H1 (cell line): ENCODE data around the gene ERP44. TPM values are rescaled to one million over a fixed set of nuclear protein-coding genes. Genes with fewer than 3 reads are reported as not detected.

Experiments
- CTCF ChIA-PET: fragments of 300-600 bp; sonication (Branson Sonifier 250); formaldehyde crosslinking; loops from one replicate; lab custom pipeline; 2021; ENCODE audit not compliant: partially characterized antibody; lab: Charles Lee
- POLR2A ChIA-PET: fragments of 300-600 bp; sonication (Branson Sonifier 250); formaldehyde crosslinking; loops from one replicate; lab custom pipeline; 2021; ENCODE audit warnings: inconsistent platforms; ENCODE audit not compliant: partially characterized antibody; lab: Charles Lee
- DNase-seq, 2 experiments: peaks; one replicate each; pipeline versions ENCODE4 v3.0.0 to v3.0.0-alpha.2; 2010 to 2022; ENCODE audit warnings: low spot score in 2 of 2, low read depth in 1 of 2, mixed read lengths in 1 of 2
- FAIRE-seq: peaks from 2 replicates; lab custom pipeline; 2011; peaks lifted over from hg19 to GRCh38; lab: Jason Lieb, UNC
- H2AFZ ChIP-seq: 2 replicates; pipeline ENCODE4 v1.8.1; 2012; ENCODE audit warnings: low read length, inconsistent platforms
- H2AK5ac ChIP-seq: 2 replicates; pipeline ENCODE4 v1.6.1; 2013; ENCODE audit warnings: low read depth, low read length
- H2BK120ac ChIP-seq: replicated peaks from 2 replicates; pipeline ENCODE3; 2013; ENCODE audit warnings: low read depth, low read length, inconsistent platforms
- H2BK12ac ChIP-seq: 2 replicates; pipeline ENCODE4 v1.6.1; 2013; ENCODE audit warnings: low read depth, low read length
- H2BK15ac ChIP-seq: 2 replicates; pipeline ENCODE4 v1.6.1; 2013; ENCODE audit warnings: low read length
- H2BK20ac ChIP-seq: 2 replicates; pipeline ENCODE4 v1.6.1; 2013; ENCODE audit warnings: low read length
- H2BK5ac ChIP-seq: 2 replicates; pipeline ENCODE4 v1.6.1; 2013; ENCODE audit warnings: low read depth, low read length
- H3K14ac ChIP-seq: 2 replicates; pipeline ENCODE4 v1.6.1; 2013; ENCODE audit warnings: inconsistent platforms; ENCODE audit not compliant: insufficient read length
- H3K18ac ChIP-seq: 2 replicates; pipeline ENCODE4 v1.6.1; 2013; ENCODE audit warnings: low read length; ENCODE audit errors: extremely low read depth
- H3K23ac ChIP-seq: 2 replicates; pipeline ENCODE4 v1.6.1; 2013; ENCODE audit warnings: inconsistent platforms; ENCODE audit not compliant: insufficient read length
- H3K23me2 ChIP-seq: 2 replicates; pipeline ENCODE4 v1.6.1; 2013; ENCODE audit warnings: low read depth, low read length
- H3K27ac ChIP-seq: 2 replicates; pipeline ENCODE4 v1.6.1; 2011; ENCODE audit warnings: low read depth, low read length, inconsistent platforms
- H3K27me3 ChIP-seq, 4 experiments: replicated peaks in 1 of 4; 1 replicate in 1 of 4; 2 replicates in 3 of 4; pipeline versions ENCODE4 v1.6.1 to v1.8.1; 2011 to 2013; ENCODE audit warnings: low read length in 3 of 4, mild to moderate bottlenecking in 3 of 4, inconsistent platforms in 2 of 4, mixed read lengths in 2 of 4, moderate library complexity in 1 of 4; ENCODE audit not compliant: control insufficient read depth in 3 of 4, insufficient read depth in 3 of 4; ENCODE audit errors: extremely low read depth in 1 of 4
- H3K36me3 ChIP-seq, 4 experiments: 2 replicates each; pipeline versions ENCODE4 v1.6.1 to v1.8.1; 2011 to 2013; ENCODE audit warnings: mild to moderate bottlenecking in 4 of 4, low read length in 3 of 4, moderate library complexity in 2 of 4, control low read depth in 1 of 4, inconsistent platforms in 1 of 4; ENCODE audit not compliant: insufficient read depth in 4 of 4, control insufficient read depth in 2 of 4
- H3K4ac ChIP-seq: replicated peaks from 2 replicates; pipeline ENCODE3; 2013; ENCODE audit warnings: low read length, low read depth, mixed read lengths, inconsistent platforms; ENCODE audit not compliant: insufficient read length
- H3K4me1 ChIP-seq, 4 experiments: replicated peaks in 1 of 4; 1 replicate in 1 of 4; 2 replicates in 3 of 4; pipeline versions ENCODE4 v1.6.1 to v1.8.1; 2011 to 2013; ENCODE audit warnings: low read length in 3 of 4, inconsistent platforms in 2 of 4, mixed read lengths in 1 of 4; ENCODE audit not compliant: insufficient read depth in 4 of 4, control insufficient read depth in 3 of 4
- H3K4me2 ChIP-seq, 2 experiments: 2 replicates each; pipeline versions ENCODE4 v1.6.1 to v1.8.1; 2011 to 2013; ENCODE audit warnings: low read depth in 2 of 2, low read length in 2 of 2, control low read depth in 1 of 2, inconsistent platforms in 1 of 2, mild to moderate bottlenecking in 1 of 2; ENCODE audit not compliant: insufficient read depth in 1 of 2
- H3K4me3 ChIP-seq, 4 experiments: fragments of 200-600, 300-600 bp in 1 of 4; sonication (generic), shearing (Covaris generic), sonication (Bioruptor Twin) in 1 of 4; 2 replicates each; pipeline versions ENCODE4 v1.5.1 to v1.8.1; 2011 to 2016; ENCODE audit warnings: low read length in 4 of 4, low read depth in 3 of 4, control low read depth in 2 of 4, inconsistent platforms in 2 of 4, mild to moderate bottlenecking in 2 of 4, mixed read lengths in 1 of 4, moderate library complexity in 1 of 4; ENCODE audit not compliant: insufficient read depth in 2 of 4; ENCODE audit errors: extremely low read depth in 1 of 4
- H3K56ac ChIP-seq: replicated peaks from 2 replicates; pipeline ENCODE3; 2013; ENCODE audit warnings: low read depth, mild to moderate bottlenecking, mixed read lengths, low read length, inconsistent platforms; ENCODE audit not compliant: insufficient read length
- H3K79me1 ChIP-seq: 2 replicates; pipeline ENCODE4 v1.6.1; 2013; ENCODE audit warnings: low read depth, low read length, control low read depth
- H3K79me2 ChIP-seq, 2 experiments: 2 replicates each; pipeline versions ENCODE4 v1.6.1 to v1.8.1; 2012 to 2013; ENCODE audit warnings: low read length in 2 of 2, mild to moderate bottlenecking in 2 of 2, inconsistent platforms in 1 of 2; ENCODE audit not compliant: insufficient read depth in 2 of 2, control insufficient read depth in 1 of 2
- H3K9ac ChIP-seq, 4 experiments: replicated peaks in 1 of 4; 1 replicate in 1 of 4; 2 replicates in 3 of 4; pipeline versions ENCODE4 v1.6.1 to v1.8.1; 2011 to 2013; ENCODE audit warnings: low read depth in 3 of 4, low read length in 3 of 4, control low read depth in 2 of 4, mild to moderate bottlenecking in 2 of 4, moderate library complexity in 2 of 4, inconsistent platforms in 1 of 4; ENCODE audit errors: extremely low read depth in 1 of 4
- H3K9me3 ChIP-seq, 2 experiments: 2 replicates each; pipeline versions ENCODE4 v1.6.1 to v1.8.1; 2012 to 2013; ENCODE audit warnings: mild to moderate bottlenecking in 2 of 2, moderate library complexity in 2 of 2, control low read depth in 1 of 2, inconsistent platforms in 1 of 2, low read depth in 1 of 2, low read length in 1 of 2, mixed read lengths in 1 of 2; ENCODE audit not compliant: insufficient read depth in 2 of 2
- H4K20me1 ChIP-seq, 2 experiments: replicated peaks in 1 of 2; 2 replicates each; pipeline versions ENCODE3 to v1.8.1; 2011 to 2013; ENCODE audit warnings: inconsistent platforms in 2 of 2, low read length in 2 of 2, mild to moderate bottlenecking in 1 of 2; ENCODE audit not compliant: insufficient read depth in 2 of 2, control insufficient read depth in 1 of 2
- H4K5ac ChIP-seq: 2 replicates; pipeline ENCODE4 v1.6.1; 2013; ENCODE audit warnings: low read length, low read depth, mixed read lengths, inconsistent platforms; ENCODE audit not compliant: insufficient read length
- H4K8ac ChIP-seq: 2 replicates; pipeline ENCODE4 v1.8.0; 2013; ENCODE audit warnings: mild to moderate bottlenecking, moderate library complexity, low read length, inconsistent platforms; ENCODE audit not compliant: insufficient read depth; ENCODE audit errors: extremely low read depth
- H4K91ac ChIP-seq: replicated peaks from 2 replicates; pipeline ENCODE3; 2013; ENCODE audit warnings: low read length, mixed read lengths, inconsistent platforms; ENCODE audit not compliant: insufficient read length
- BACH1 ChIP-seq: IDR thresholded peaks from 2 replicates; pipeline ENCODE4 v1.6.1; 2012; ENCODE audit warnings: low read length, improper control_type of control experiment
- BCL11A ChIP-seq, 2 experiments: IDR thresholded peaks; one replicate each; pipeline ENCODE4 v1.6.1; 2011; ENCODE audit warnings: low read depth in 2 of 2, low read length in 2 of 2, mild to moderate bottlenecking in 2 of 2
- CHD1 ChIP-seq: IDR thresholded peaks from 2 replicates; pipeline ENCODE4 v1.6.1; 2012; ENCODE audit warnings: low read depth, low read length, improper control_type of control experiment
- GABPA ChIP-seq: IDR thresholded peaks from 2 replicates; pipeline ENCODE4 v1.6.1; 2011; ENCODE audit warnings: mild to moderate bottlenecking, low read length, moderate library complexity, borderline replicate concordance; ENCODE audit not compliant: insufficient read depth
- KDM1A ChIP-seq: fragments of 200-600, 300-600 bp; sonication (generic); IDR thresholded peaks from 2 replicates; pipeline ENCODE4 v1.7.1; 2016; ENCODE audit warnings: mild to moderate bottlenecking, low read length, borderline replicate concordance
- KDM5A ChIP-seq: fragments of 200-600 bp; IDR thresholded peaks from 2 replicates; pipeline ENCODE4 v1.7.1; 2012; ENCODE audit warnings: mild to moderate bottlenecking, low read length, inconsistent platforms, mixed read lengths
- MAFK ChIP-seq: IDR thresholded peaks from 2 replicates; pipeline ENCODE4 v1.6.1; 2012; ENCODE audit warnings: low read depth, mild to moderate bottlenecking, improper control_type of control experiment, low read length
- PHF8 ChIP-seq: fragments of 200-600 bp; sonication (generic); conservative IDR thresholded peaks from 2 replicates; pipeline ENCODE4 v1.7.1; 2012; ENCODE audit warnings: low read depth, mild to moderate bottlenecking, inconsistent platforms, low read length, moderate library complexity
- POU5F1 ChIP-seq: IDR thresholded peaks from 2 replicates; pipeline ENCODE4 v1.6.1; 2011; ENCODE audit warnings: low read depth, mild to moderate bottlenecking, low read length, moderate library complexity
- SIN3A ChIP-seq, 2 experiments: IDR thresholded peaks in 1 of 2; conservative IDR thresholded peaks in 1 of 2; 2 replicates each; pipeline ENCODE4 v1.6.1; 2011 to 2012; ENCODE audit warnings: low read length in 2 of 2, improper control_type of control experiment in 1 of 2, low read depth in 1 of 2, mild to moderate bottlenecking in 1 of 2
- SIX5 ChIP-seq: IDR thresholded peaks from 2 replicates; pipeline ENCODE4 v1.6.1; 2011; ENCODE audit warnings: mild to moderate bottlenecking, low read depth, low read length
- SP2 ChIP-seq: IDR thresholded peaks from 2 replicates; pipeline ENCODE4 v1.6.1; 2012; ENCODE audit warnings: mild to moderate bottlenecking, low read length, inconsistent platforms
- TAF7 ChIP-seq: optimal IDR thresholded peaks from 2 replicates; pipeline ENCODE3; 2011; ENCODE audit warnings: low read depth, mild to moderate bottlenecking, inconsistent platforms, low read length, moderate library complexity, borderline replicate concordance
- ZNF274 ChIP-seq: IDR thresholded peaks from 2 replicates; pipeline ENCODE4 v1.7.0; 2012; ENCODE audit warnings: low read length, borderline replicate concordance; ENCODE audit errors: extremely low read depth
- WGBS, 2 experiments: shearing (Covaris generic) in 1 of 2; methylation state at CpG; one replicate each; pipeline versions ENCODE4 v1.1.6 to v1.1.7; 2013 to 2015; ENCODE audit warnings: low lambda C conversion rate in 2 of 2, mixed read lengths in 2 of 2, inconsistent platforms in 1 of 2, low coverage in 1 of 2, missing lambda C conversion rate in 1 of 2; ENCODE audit not compliant: insufficient replicate concordance in 2 of 2, insufficient coverage in 1 of 2, insufficient read length in 1 of 2; ENCODE audit errors: extremely low coverage in 1 of 2, missing lambda C conversion rate in 1 of 2; 5-methylcytosine and 5-hydroxymethylcytosine counted together
- polyA plus RNA-seq, 7 experiments: library from polyadenylated mRNA; depleted of rRNA in 3 of 7; stranded (reverse) in 5 of 7; unstranded in 2 of 7; fragments of >200 nt in 5 of 7; fragments of 200-250 nt in 2 of 7; gene quantifications; 1 replicate in 5 of 7; 2 replicates in 1 of 7; 4 replicates in 1 of 7; pipeline versions ENCODE4 v1.2.1 to v1.2.3, GENCODE V29; 2011 to 2013; ENCODE audit warnings: missing spikeins in 2 of 7, mixed read lengths in 2 of 7
- total RNA-seq: library from RNA; stranded (reverse); fragmentation: NEBNext Ultra II Directional; extraction: Animal tissue kit (Norgen Biotek cat#: 25700); gene quantifications from 2 replicates; pipeline ENCODE4 v1.2.1, GENCODE V29; 2021

ERP44 gene
- total and polyA plus RNA-seq, 2 of the 8 experiments (the other 6 are each of a cell fraction or from before 2014, with no cell fraction given): 5.7 to 15.6 TPM

GRCh38 chr9:99977033-99977792 lies 121.6 kb downstream of the ERP44 start:
- Histone ChIP-seq H4K5ac (no peak overlapping the region), H2BK5ac (no peak overlapping the region), H3K27ac (no peak overlapping the region), H3K4me3 (no peak overlapping the region), H2BK120ac (no peak overlapping the region), H3K14ac (no peak overlapping the region), H3K4ac (no peak overlapping the region), H3K4me2 (no peak overlapping the region), H3K4me1 (no peaks in the 10 kb centered on the region), H3K23me2 (no peaks in the 10 kb centered on the region), H3K36me3 (no peaks in the 10 kb centered on the region), H2BK15ac (no peak overlapping the region), H3K27me3 (no peaks in the 10 kb centered on the region), H3K18ac (no peak overlapping the region), H2BK20ac (no peak overlapping the region), H3K56ac (no peak overlapping the region), H3K79me2 (no peaks in the 10 kb centered on the region), H2AFZ (no peak overlapping the region), H3K9ac (no peak overlapping the region), H4K8ac (no peak overlapping the region), H4K91ac (no peak overlapping the region), H3K79me1 (no peaks in the 10 kb centered on the region), H3K9me3 (no peaks in the 10 kb centered on the region), H4K20me1 (no peaks in the 10 kb centered on the region), H2AK5ac (no peak overlapping the region), H3K23ac (no peak overlapping the region), H2BK12ac (no peak overlapping the region)
- DNase-seq (no peak), FAIRE-seq (no peak)
- POLR2A ChIA-PET: no interaction called here
- CTCF ChIA-PET: interaction anchor here (0.9 to 1.3 kb wide), 2 partner anchors 30 to 256 kb away, joined by 3 to 5 read pairs; no protein-coding TSS in a partner anchor
- 92% methylated on average over 3 of the region's 3 CpGs; no CpG with 5 or more reads in 1 of the 2 experiments for WGBS, 2 experiments
- TF ChIP-seq TAF7: no peak
- no peak for TF ChIP-seq SIN3A (conservative IDR thresholded peaks at IDR 0.05 in 1 of 2, IDR thresholded peaks at IDR 0.05 in 1 of 2; ENCODE audit: low read depth in 1 of 2, low read length in 2 of 2)
- TF ChIP-seq BACH1: no peak
- no peak for TF ChIP-seq POU5F1
- TF ChIP-seq PHF8: no peak
- TF ChIP-seq KDM5A: no peak
- no peak for TF ChIP-seq MAFK
- TF ChIP-seq SIX5: no peak
- TF ChIP-seq BCL11A (IDR thresholded peaks at IDR 0.05; ENCODE audit: low read depth in 2 of 2, low read length in 2 of 2): no peak
- TF ChIP-seq CHD1: no peak
- TF ChIP-seq ZNF274: no peak
- no peak for TF ChIP-seq GABPA
- TF ChIP-seq SP2: no peak
- TF ChIP-seq KDM1A: no peak
